Erythroblast (primary cell): Measurements from ENCODE around the gene EPPIN.

Source experiments
- GATA1 ChIP-seq: IDR thresholded peaks from 2 replicates; pipeline ENCODE4 v1.6.1; 2011; ENCODE audit warnings: low read depth, mild to moderate bottlenecking, control low read depth, low read length, moderate library complexity
- POLR2A ChIP-seq: IDR thresholded peaks from 2 replicates; pipeline ENCODE4 v1.6.1; 2011; ENCODE audit warnings: mild to moderate bottlenecking, low read length

GRCh38 chr20:45509091-45509490 lies 38.1 kb downstream of the EPPIN start:
- TF ChIP-seq POLR2A (no peak), GATA1 (no peak)
